HepG2 (cell line): ENCODE measurements around the gene CKAP5.

ENCODE experiments used
- CTCF ChIP-seq: sonication (generic); formaldehyde crosslinking; IDR thresholded peaks from 2 replicates; pipeline ENCODE4 v1.5.0; 2020; ENCODE audit warnings: mild to moderate bottlenecking, missing genetic modification reagents, moderate library complexity
- FOXK2 ChIP-seq: fragments of 450-650 bp; IDR thresholded peaks from 2 replicates; pipeline ENCODE4 v1.6.1; 2016
- HOXA3 ChIP-seq: sonication (generic); formaldehyde crosslinking; IDR thresholded peaks from 2 replicates; pipeline ENCODE4 v1.5.0; 2020; ENCODE audit warnings: missing genetic modification reagents
- PITX1 ChIP-seq: sonication (generic); formaldehyde crosslinking; IDR thresholded peaks from 2 replicates; pipeline ENCODE4 v1.5.1; 2020; ENCODE audit warnings: mild to moderate bottlenecking, missing genetic modification reagents
- POLR2AphosphoS5 ChIP-seq: IDR thresholded peaks from 2 replicates; pipeline ENCODE4 v1.6.1; 2012; ENCODE audit warnings: low read depth, low read length
- ZBTB26 ChIP-seq: IDR thresholded peaks from 2 replicates; pipeline ENCODE4 v1.6.1; 2016; ENCODE audit warnings: missing compliant biosample characterization, missing genetic modification reagents, borderline replicate concordance
- ZFX ChIP-seq: sonication (generic); formaldehyde crosslinking; IDR thresholded peaks from 2 replicates; pipeline ENCODE4 v1.4.0; 2020; ENCODE audit warnings: mild to moderate bottlenecking, low read depth, missing genetic modification reagents, moderate library complexity
- ZNF550 ChIP-seq: sonication (generic); formaldehyde crosslinking; IDR thresholded peaks from 2 replicates; pipeline ENCODE4 v1.4.0; 2020; ENCODE audit warnings: mild to moderate bottlenecking, missing genetic modification reagents, borderline replicate concordance
- ZNF619 ChIP-seq: sonication (generic); formaldehyde crosslinking; IDR thresholded peaks from 2 replicates; pipeline ENCODE4 v1.4.0; 2020; ENCODE audit warnings: mild to moderate bottlenecking, missing genetic modification reagents
- ZNF780A ChIP-seq: sonication (generic); formaldehyde crosslinking; IDR thresholded peaks from 2 replicates; pipeline ENCODE4 v1.8.0; 2022; ENCODE audit warnings: mild to moderate bottlenecking, missing genetic modification reagents, moderate library complexity

- TF ChIP-seq HOXA3 (CRISPR knock-in tag) (no peak), ZNF780A (CRISPR knock-in tag) (no peak), CTCF (CRISPR knock-in tag) (no peak), ZNF550 (CRISPR knock-in tag) (no peak), POLR2AphosphoS5 (no peak), ZNF619 (CRISPR knock-in tag) (no peak), PITX1 (CRISPR knock-in tag) (no peak), FOXK2 (no peak), ZBTB26 (CRISPR knock-in tag) (no peak), ZFX (CRISPR knock-in tag) (no peak)
Observed at GRCh38 chr11:46697303-46697702, 148.8 kb downstream of the CKAP5 start.
